RWPE2 (cell line): ENCODE measurements around the gene AHNAK.
"Not testable (repeated sequence)": the region's sequence is repeated elsewhere in the genome, so short reads cannot be mapped to it uniquely, and the experiment has no call there.

Source experiments
- ATAC-seq: fragments of 200-7000 bp; cut with Tn5 transposase; 3 replicates; pipeline ENCODE4 v1.9.1; 2021; ENCODE audit warnings: low read depth
- DNase-seq: peaks from one replicate; pipeline ENCODE4 v3.0.0-alpha.2; 2020; ENCODE audit warnings: low spot score
- H3K27ac ChIP-seq: fragments of 450-650 bp; 2 replicates; pipeline ENCODE4 v1.5.1; 2017; ENCODE audit warnings: mild to moderate bottlenecking; ENCODE audit not compliant: poor library complexity, severe bottlenecking
- H3K27me3 ChIP-seq: fragments of 250-450 bp; sonication (Bioruptor Pico); 2 replicates; pipeline ENCODE4 v1.5.1; 2021; ENCODE audit warnings: mild to moderate bottlenecking, moderate library complexity; ENCODE audit not compliant: insufficient read depth, poor library complexity, severe bottlenecking
- H3K36me3 ChIP-seq: fragments of 250-450 bp; sonication (Bioruptor Pico); 2 replicates; pipeline ENCODE4 v1.5.1; 2020; ENCODE audit warnings: low read depth, mild to moderate bottlenecking, moderate library complexity
- H3K4me1 ChIP-seq: fragments of 250-450 bp; sonication (Bioruptor Pico); 2 replicates; pipeline ENCODE4 v1.5.1; 2021; ENCODE audit warnings: mild to moderate bottlenecking, moderate library complexity; ENCODE audit not compliant: insufficient read depth, poor library complexity, severe bottlenecking
- H3K4me3 ChIP-seq: fragments of 250-450 bp; sonication (Bioruptor Pico); 2 replicates; pipeline ENCODE4 v1.5.1; 2021; ENCODE audit warnings: mild to moderate bottlenecking, moderate library complexity; ENCODE audit not compliant: severe bottlenecking
- H3K9me3 ChIP-seq: fragments of 250-450 bp; sonication (Bioruptor Pico); 2 replicates; pipeline ENCODE4 v1.5.1; 2021; ENCODE audit warnings: mild to moderate bottlenecking, moderate library complexity; ENCODE audit not compliant: severe bottlenecking
- CTCF ChIP-seq: fragments of 450-650 bp; IDR thresholded peaks from one replicate; pipeline ENCODE4 v1.5.1; 2017; ENCODE audit warnings: mild to moderate bottlenecking, moderate library complexity; ENCODE audit not compliant: poor library complexity, severe bottlenecking

AHNAK gene

GRCh38 chr11:62501432-62501891 lies 45.1 kb downstream of the AHNAK start:
- peak overlapping the region; percentile 95 for H3K27ac ChIP-seq
- peaks cover 36% of the 10 kb centered on the region for H3K4me1 ChIP-seq
- peaks cover 4% of the 10 kb centered on the region; the same call in 1 of the 2 replicates for H3K36me3 ChIP-seq
- no peak for TF ChIP-seq CTCF
- ATAC-seq, result no peak
- DNase-seq, result no peak
- H3K27me3 ChIP-seq, result no peaks in the 10 kb centered on the region
- H3K4me3 ChIP-seq, result no peak overlapping the region
- no peaks in the 10 kb centered on the region for H3K9me3 ChIP-seq

GRCh38 chr11:62500650-62501030 lies 46.0 kb downstream of the AHNAK start:
- no peak for DNase-seq
- Histone ChIP-seq H3K4me3 (no peak overlapping the region), H3K9me3 (no peaks in the 10 kb centered on the region), H3K27ac (peak overlapping the region; percentile 95), H3K27me3 (no peaks in the 10 kb centered on the region), H3K36me3 (peaks cover 4% of the 10 kb centered on the region; the same call in 1 of the 2 replicates), H3K4me1 (peaks cover 36% of the 10 kb centered on the region)
- no peak for TF ChIP-seq CTCF
- peak; percentile 5; the same call in 2 of the 3 replicates for ATAC-seq

- TF ChIP-seq CTCF, result no peak
- DNase-seq, result peak; percentile 90
- Histone ChIP-seq H3K36me3 (peaks cover 4% of the 10 kb centered on the region; the same call in 1 of the 2 replicates), H3K4me1 (peaks cover 36% of the 10 kb centered on the region), H3K4me3 (peak overlapping the region; percentile 1), H3K27me3 (no peaks in the 10 kb centered on the region), H3K27ac (peak overlapping the region; percentile 95), H3K9me3 (no peaks in the 10 kb centered on the region)
- ATAC-seq, result peak; percentile 92
Measured at GRCh38 chr11:62499944-62500649, 46.5 kb downstream of the AHNAK start.

- peak; percentile 82 for DNase-seq
- peak; percentile 36 for ATAC-seq
- H3K36me3 ChIP-seq, H3K27me3 ChIP-seq, H3K9me3 ChIP-seq: not testable (repeated sequence)
- Histone ChIP-seq H3K4me1 (peaks cover 36% of the 10 kb centered on the region), H3K27ac (peak overlapping the region; percentile 95), H3K4me3 (peak overlapping the region; percentile 1)
Measured at GRCh38 chr11:62499311-62499943, 47.2 kb downstream of the AHNAK start.

- no peak for DNase-seq
Measured at GRCh38 chr11:62498492-62499286, 47.9 kb downstream of the AHNAK start.

More at GRCh38 chr11:62498492-62499286, 47.9 kb downstream of the AHNAK start:
- Histone ChIP-seq H3K9me3 (no peaks in the 10 kb centered on the region), H3K4me3 (no peak overlapping the region), H3K27ac (peak overlapping the region; percentile 95), H3K27me3 (no peaks in the 10 kb centered on the region), H3K4me1 (peaks cover 36% of the 10 kb centered on the region), H3K36me3 (peaks cover 4% of the 10 kb centered on the region; the same call in 1 of the 2 replicates)
- ATAC-seq, result no peak
- TF ChIP-seq CTCF, result no peak
